CD4-positive, alpha-beta T cell treated with Interleukin-17A for 1 hour (primary cell): ENCODE results near the gene ESR2.

Source experiments
- DNase-seq: peaks from one replicate; pipeline ENCODE4 v3.0.0-alpha.2; 2020

ESR2 gene

GRCh38 chr14:64260418-64260817, 33.8 kb downstream of the ESR2 start:
- no peak for DNase-seq

- DNase-seq, result no peak
Observed at GRCh38 chr14:64255756-64256155, 38.4 kb downstream of the ESR2 start.

- no peak for DNase-seq
Observed at GRCh38 chr14:64253672-64254071, 40.5 kb downstream of the ESR2 start.

- no peak for DNase-seq
Observed at GRCh38 chr14:64249363-64249762, 44.8 kb downstream of the ESR2 start.

GRCh38 chr14:64248689-64249088, 45.5 kb downstream of the ESR2 start:
- DNase-seq, result no peak

GRCh38 chr14:64247195-64247594, 47.0 kb downstream of the ESR2 start:
- no peak for DNase-seq

GRCh38 chr14:64246688-64247087, 47.5 kb downstream of the ESR2 start:
- no peak for DNase-seq

- no peak for DNase-seq
Observed at GRCh38 chr14:64245491-64245890, 48.7 kb downstream of the ESR2 start.

- no peak for DNase-seq
Observed at GRCh38 chr14:64244279-64244678, 49.9 kb downstream of the ESR2 start.

- DNase-seq, result no peak
Observed at GRCh38 chr14:64238631-64239030, 55.5 kb downstream of the ESR2 start.

- DNase-seq, result no peak
Observed at GRCh38 chr14:64238049-64238448, 56.1 kb downstream of the ESR2 start.

GRCh38 chr14:64235652-64236640, 58.2 kb downstream of the ESR2 start:
- DNase-seq, result no peak

GRCh38 chr14:64234877-64235651, 59.1 kb downstream of the ESR2 start:
- no peak for DNase-seq

GRCh38 chr14:64233531-64234190, 60.5 kb downstream of the ESR2 start:
- no peak for DNase-seq

GRCh38 chr14:64232944-64233343, 61.2 kb downstream of the ESR2 start:
- no peak for DNase-seq

GRCh38 chr14:64232095-64232838, 61.9 kb downstream of the ESR2 start:
- DNase-seq, result no peak

- DNase-seq, result no peak
Observed at GRCh38 chr14:64229489-64229888, 64.7 kb downstream of the ESR2 start.

- no peak for DNase-seq
Observed at GRCh38 chr14:64227856-64228255, 66.3 kb downstream of the ESR2 start.

GRCh38 chr14:64225151-64225757, 68.9 kb downstream of the ESR2 start:
- DNase-seq, result no peak

GRCh38 chr14:64221391-64222003, 72.7 kb downstream of the ESR2 start:
- no peak for DNase-seq

- no peak for DNase-seq
Observed at GRCh38 chr14:64220466-64220865, 73.7 kb downstream of the ESR2 start.

GRCh38 chr14:64220056-64220455, 74.1 kb downstream of the ESR2 start:
- no peak for DNase-seq
